SK-N-SH (cell line): ENCODE data around the gene ADAMTS7.

Experiments
- EP300 ChIP-seq, 2 experiments: IDR thresholded peaks; 2 replicates each; pipeline versions ENCODE4 v1.4.0 to v1.6.1; 2012; ENCODE audit warnings: borderline replicate concordance in 1 of 2, low read depth in 1 of 2, low read length in 1 of 2
- FOXJ3 ChIP-seq: sonication (generic); formaldehyde crosslinking; IDR thresholded peaks from 2 replicates; pipeline ENCODE4 v1.5.1; 2020; ENCODE audit warnings: mild to moderate bottlenecking, missing genetic modification reagents
- JUND ChIP-seq: IDR thresholded peaks from 2 replicates; pipeline ENCODE4 v1.4.0; 2012
- NFIC ChIP-seq: IDR thresholded peaks from 2 replicates; pipeline ENCODE4 v1.4.0; 2012; ENCODE audit warnings: borderline replicate concordance
- RAD21 ChIP-seq: IDR thresholded peaks from 2 replicates; pipeline ENCODE4 v1.6.1; 2012; ENCODE audit warnings: mild to moderate bottlenecking, low read length
- RXRA ChIP-seq: IDR thresholded peaks from 2 replicates; pipeline ENCODE4 v1.4.0; 2012; ENCODE audit warnings: low read depth, mild to moderate bottlenecking, borderline replicate concordance
- TF ChIP-seq, protein P1 (sequence below): fragments of 200-600 bp; sonication (generic); IDR thresholded peaks from 2 replicates; pipeline ENCODE4 v1.6.1; 2017; ENCODE audit warnings: antibody characterized with exemption, mild to moderate bottlenecking, moderate library complexity
- TF ChIP-seq, protein P2 (sequence below): IDR thresholded peaks from 2 replicates; pipeline ENCODE4 v1.4.0; 2012; ENCODE audit warnings: low read depth

DNA sequence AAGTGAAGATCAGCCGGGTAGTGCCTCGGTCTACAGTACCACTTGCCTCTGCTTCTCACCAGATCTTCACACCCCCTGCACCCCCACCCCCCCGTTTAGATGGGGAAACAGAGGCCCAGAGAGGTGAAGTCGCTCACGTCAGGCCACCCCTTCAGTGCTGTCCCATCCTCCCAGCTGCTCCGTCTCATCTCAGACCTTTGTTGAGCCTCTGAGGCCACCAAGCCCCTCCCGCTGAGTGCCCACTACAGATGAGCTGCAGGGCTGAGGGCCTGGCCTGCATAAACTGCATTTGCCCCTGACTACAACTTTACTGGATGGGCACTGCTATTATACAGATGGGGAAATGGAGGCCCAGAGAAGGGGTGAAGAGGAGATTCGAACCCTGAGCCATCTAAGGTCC, 35.8 kb downstream of the ADAMTS7 start:
- TF ChIP-seq NFIC: no peak
- TF ChIP-seq RXRA: no peak
- TF ChIP-seq, protein P1, sequence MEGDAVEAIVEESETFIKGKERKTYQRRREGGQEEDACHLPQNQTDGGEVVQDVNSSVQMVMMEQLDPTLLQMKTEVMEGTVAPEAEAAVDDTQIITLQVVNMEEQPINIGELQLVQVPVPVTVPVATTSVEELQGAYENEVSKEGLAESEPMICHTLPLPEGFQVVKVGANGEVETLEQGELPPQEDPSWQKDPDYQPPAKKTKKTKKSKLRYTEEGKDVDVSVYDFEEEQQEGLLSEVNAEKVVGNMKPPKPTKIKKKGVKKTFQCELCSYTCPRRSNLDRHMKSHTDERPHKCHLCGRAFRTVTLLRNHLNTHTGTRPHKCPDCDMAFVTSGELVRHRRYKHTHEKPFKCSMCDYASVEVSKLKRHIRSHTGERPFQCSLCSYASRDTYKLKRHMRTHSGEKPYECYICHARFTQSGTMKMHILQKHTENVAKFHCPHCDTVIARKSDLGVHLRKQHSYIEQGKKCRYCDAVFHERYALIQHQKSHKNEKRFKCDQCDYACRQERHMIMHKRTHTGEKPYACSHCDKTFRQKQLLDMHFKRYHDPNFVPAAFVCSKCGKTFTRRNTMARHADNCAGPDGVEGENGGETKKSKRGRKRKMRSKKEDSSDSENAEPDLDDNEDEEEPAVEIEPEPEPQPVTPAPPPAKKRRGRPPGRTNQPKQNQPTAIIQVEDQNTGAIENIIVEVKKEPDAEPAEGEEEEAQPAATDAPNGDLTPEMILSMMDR: no peak
- TF ChIP-seq EP300 (IDR thresholded peaks at IDR 0.05; ENCODE audit: borderline replicate concordance in 1 of 2, low read depth in 1 of 2, low read length in 1 of 2): no peak
- TF ChIP-seq, protein P2, sequence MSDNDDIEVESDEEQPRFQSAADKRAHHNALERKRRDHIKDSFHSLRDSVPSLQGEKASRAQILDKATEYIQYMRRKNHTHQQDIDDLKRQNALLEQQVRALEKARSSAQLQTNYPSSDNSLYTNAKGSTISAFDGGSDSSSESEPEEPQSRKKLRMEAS: no peak
- no peak for TF ChIP-seq RAD21
- no peak for TF ChIP-seq JUND
- no peak for TF ChIP-seq FOXJ3
